ENCODE measurements around the gene PGBD2.

DNA sequence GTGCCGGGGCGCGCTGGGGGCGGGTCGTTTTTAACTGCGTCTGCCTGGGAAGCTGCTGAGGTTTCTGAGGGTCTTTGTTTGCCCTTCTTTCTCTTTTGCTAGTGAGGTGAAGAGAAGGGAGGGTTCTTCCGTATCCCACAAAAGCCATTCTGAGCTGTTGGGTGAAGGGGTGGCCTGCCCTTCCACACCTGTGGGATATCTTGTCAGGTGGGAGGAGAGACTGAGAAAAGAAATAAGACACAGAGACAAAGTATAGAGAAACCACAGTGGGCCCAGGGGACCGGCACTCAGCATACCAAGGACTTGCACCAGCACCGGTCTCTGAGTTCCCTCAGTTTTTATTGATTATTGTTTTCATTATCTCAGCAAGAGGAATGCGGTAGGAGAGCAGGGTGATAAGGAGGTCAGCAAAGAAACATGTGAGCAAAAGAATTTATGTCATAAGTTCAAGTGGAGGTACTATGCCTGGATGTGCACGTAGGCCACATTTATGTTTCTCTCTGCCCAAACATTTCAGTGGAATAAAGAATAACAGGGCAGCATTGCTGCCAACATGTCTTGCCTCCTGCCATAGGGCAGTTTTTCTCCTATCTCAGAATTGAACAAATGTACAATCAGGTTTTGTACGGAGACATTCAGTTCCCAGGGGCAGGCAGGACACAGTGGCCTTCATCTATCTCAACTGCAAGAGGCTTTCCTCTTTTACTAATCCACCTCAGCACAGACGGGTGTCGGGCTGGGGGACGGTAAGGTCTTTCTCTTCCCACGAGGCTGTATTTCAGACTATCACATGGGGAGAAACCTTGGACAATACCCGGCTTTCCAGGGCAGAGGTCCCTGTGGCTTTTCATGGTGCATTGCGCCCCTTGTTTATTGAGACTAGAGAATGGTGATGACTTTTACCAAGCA, 972 bp downstream of the PGBD2 start:
- TF ChIP-seq, protein P1, sequence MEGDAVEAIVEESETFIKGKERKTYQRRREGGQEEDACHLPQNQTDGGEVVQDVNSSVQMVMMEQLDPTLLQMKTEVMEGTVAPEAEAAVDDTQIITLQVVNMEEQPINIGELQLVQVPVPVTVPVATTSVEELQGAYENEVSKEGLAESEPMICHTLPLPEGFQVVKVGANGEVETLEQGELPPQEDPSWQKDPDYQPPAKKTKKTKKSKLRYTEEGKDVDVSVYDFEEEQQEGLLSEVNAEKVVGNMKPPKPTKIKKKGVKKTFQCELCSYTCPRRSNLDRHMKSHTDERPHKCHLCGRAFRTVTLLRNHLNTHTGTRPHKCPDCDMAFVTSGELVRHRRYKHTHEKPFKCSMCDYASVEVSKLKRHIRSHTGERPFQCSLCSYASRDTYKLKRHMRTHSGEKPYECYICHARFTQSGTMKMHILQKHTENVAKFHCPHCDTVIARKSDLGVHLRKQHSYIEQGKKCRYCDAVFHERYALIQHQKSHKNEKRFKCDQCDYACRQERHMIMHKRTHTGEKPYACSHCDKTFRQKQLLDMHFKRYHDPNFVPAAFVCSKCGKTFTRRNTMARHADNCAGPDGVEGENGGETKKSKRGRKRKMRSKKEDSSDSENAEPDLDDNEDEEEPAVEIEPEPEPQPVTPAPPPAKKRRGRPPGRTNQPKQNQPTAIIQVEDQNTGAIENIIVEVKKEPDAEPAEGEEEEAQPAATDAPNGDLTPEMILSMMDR (IDR thresholded peaks at IDR 0.05; ENCODE audit: low read depth, low read length), result no peak
- TF ChIP-seq POLR2A (IDR thresholded peaks at IDR 0.05; ENCODE audit: extremely low read depth, insufficient read length), result peak; percentile 3
- TF ChIP-seq MYC (IDR thresholded peaks at IDR 0.05; ENCODE audit: low read depth, low read length), result no peak
- no peak for TF ChIP-seq MAX (IDR thresholded peaks at IDR 0.05; ENCODE audit: low read depth, low read length)
